GM10847 (cell line): ENCODE data around the gene FABP2.

Source experiments
- POLR2A ChIP-seq: IDR thresholded peaks from 2 replicates; pipeline ENCODE4 v1.6.1; 2011; ENCODE audit not compliant: insufficient read length; ENCODE audit errors: extremely low read depth

FABP2 gene

GRCh38 chr4:119299741-119300100 is 22.2 kb downstream of the FABP2 start:
- TF ChIP-seq POLR2A, result no peak

- TF ChIP-seq POLR2A, result no peak
Measured at GRCh38 chr4:119299260-119299671, 22.7 kb downstream of the FABP2 start.

- no peak for TF ChIP-seq POLR2A
Measured at GRCh38 chr4:119297795-119298194, 24.1 kb downstream of the FABP2 start.

GRCh38 chr4:119296356-119296755 is 25.6 kb downstream of the FABP2 start:
- TF ChIP-seq POLR2A, result no peak

GRCh38 chr4:119290598-119290997 is 31.3 kb downstream of the FABP2 start:
- TF ChIP-seq POLR2A, result no peak

- no peak for TF ChIP-seq POLR2A
Measured at GRCh38 chr4:119289313-119289712, 32.6 kb downstream of the FABP2 start.

GRCh38 chr4:119286377-119287002 is 35.4 kb downstream of the FABP2 start:
- no peak for TF ChIP-seq POLR2A

- TF ChIP-seq POLR2A, result no peak
Measured at GRCh38 chr4:119284876-119285780, 36.8 kb downstream of the FABP2 start.

GRCh38 chr4:119281393-119281792 is 40.5 kb downstream of the FABP2 start:
- TF ChIP-seq POLR2A, result no peak

- no peak for TF ChIP-seq POLR2A
Measured at GRCh38 chr4:119271361-119272085, 50.4 kb downstream of the FABP2 start.

- TF ChIP-seq POLR2A, result no peak
Measured at GRCh38 chr4:119268466-119268865, 53.5 kb downstream of the FABP2 start.
